Common myeloid progenitor, CD34-positive (primary cell): ENCODE data around the gene PDE3A.

Source experiments
- CTCF ChIA-PET: fragments of 350-600 bp; sonication (Branson Sonifier 250); formaldehyde crosslinking; loops from one replicate; lab custom pipeline; 2021; ENCODE audit warnings: antibody characterized with exemption; lab: Charles Lee
- POLR2A ChIA-PET: fragments of 350-600 bp; sonication (Branson Sonifier 250); formaldehyde crosslinking; loops from one replicate; lab custom pipeline; 2021; ENCODE audit warnings: antibody characterized with exemption; lab: Charles Lee
- DNase-seq, 3 donors: peaks; one replicate each; pipeline versions ENCODE4 v3.0.0 to v3.0.0-alpha.2; 2013
- H3K27ac ChIP-seq, 2 experiments: 1 replicate in 1 of 2; 2 replicates in 1 of 2; pipeline ENCODE4 v1.7.0; 2013; ENCODE audit warnings: inconsistent platforms in 2 of 2, low read length in 2 of 2, mild to moderate bottlenecking in 2 of 2, low read depth in 1 of 2, moderate library complexity in 1 of 2; ENCODE audit not compliant: severe bottlenecking in 2 of 2, insufficient read depth in 1 of 2, poor library complexity in 1 of 2
- H3K27me3 ChIP-seq, 5 experiments: replicated peaks in 2 of 5; 1 replicate in 3 of 5; 2 replicates in 2 of 5; pipeline versions ENCODE4 v1.6.1 to v1.7.0; 2013; ENCODE audit warnings: low read length in 4 of 5, mild to moderate bottlenecking in 2 of 5, moderate library complexity in 2 of 5, inconsistent platforms in 1 of 5; ENCODE audit not compliant: insufficient read depth in 5 of 5, control insufficient read depth in 4 of 5
- H3K36me3 ChIP-seq, 4 experiments: 1 replicate in 2 of 4; 2 replicates in 2 of 4; pipeline versions ENCODE4 v1.6.1 to v1.7.0; 2013; ENCODE audit warnings: low read length in 3 of 4, control low read depth in 1 of 4, mild to moderate bottlenecking in 1 of 4; ENCODE audit not compliant: control insufficient read depth in 4 of 4, insufficient read depth in 4 of 4
- H3K4me1 ChIP-seq, 4 experiments: 1 replicate in 3 of 4; 2 replicates in 1 of 4; pipeline versions ENCODE4 v1.6.1 to v1.7.1; 2013; ENCODE audit warnings: low read length in 3 of 4, mild to moderate bottlenecking in 3 of 4, control low read depth in 1 of 4, inconsistent platforms in 1 of 4, moderate library complexity in 1 of 4; ENCODE audit not compliant: control insufficient read depth in 4 of 4, insufficient read depth in 4 of 4; ENCODE audit errors: control extremely low read depth in 1 of 4
- H3K4me3 ChIP-seq, 7 experiments: 1 replicate in 4 of 7; 2 replicates in 3 of 7; pipeline versions ENCODE4 v1.5.1 to v1.7.0; 2013; ENCODE audit warnings: mild to moderate bottlenecking in 7 of 7, low read length in 6 of 7, moderate library complexity in 6 of 7, inconsistent platforms in 2 of 7, low read depth in 2 of 7, control low read depth in 1 of 7; ENCODE audit not compliant: insufficient read depth in 4 of 7, control insufficient read depth in 1 of 7; ENCODE audit errors: extremely low read depth in 1 of 7
- H3K9me3 ChIP-seq, 5 experiments: 1 replicate in 4 of 5; 2 replicates in 1 of 5; pipeline versions ENCODE4 v1.6.1 to v1.7.1; 2013; ENCODE audit warnings: low read length in 4 of 5, mild to moderate bottlenecking in 2 of 5, inconsistent platforms in 1 of 5, low read depth in 1 of 5, moderate library complexity in 1 of 5; ENCODE audit not compliant: control insufficient read depth in 4 of 5, insufficient read depth in 2 of 5; ENCODE audit errors: control extremely low read depth in 1 of 5
- WGBS: methylation state at CpG from one replicate; pipeline ENCODE4 v1.1.5; 2013; ENCODE audit not compliant: insufficient coverage; 5-methylcytosine and 5-hydroxymethylcytosine counted together

PDE3A gene

GRCh38 chr12:20505056-20505455 is 136.7 kb downstream of the PDE3A start:
- H3K4me3 ChIP-seq = no peak overlapping the region
- H3K27ac ChIP-seq = no peak overlapping the region
- ChIA-PET POLR2A (no interaction called here), CTCF (interaction anchor here (0.6 to 1.4 kb wide), 2 partner anchors 10 to 709 kb away, joined by 3 read pairs; no protein-coding TSS in a partner anchor)
- no peaks in the 10 kb centered on the region for H3K27me3 ChIP-seq
- peaks cover 0 to 12% (median 5%) of the 10 kb centered on the region in 4 experiments for H3K4me1 ChIP-seq
- H3K36me3 ChIP-seq = no peaks in the 10 kb centered on the region
- no peak for DNase-seq
- no peaks in the 10 kb centered on the region for H3K9me3 ChIP-seq

GRCh38 chr12:20507056-20507455 is 138.7 kb downstream of the PDE3A start:
- H3K36me3 ChIP-seq = no peaks in the 10 kb centered on the region
- peaks cover 0 to 12% (median 5%) of the 10 kb centered on the region in 4 experiments for H3K4me1 ChIP-seq
- no peak overlapping the region for H3K27ac ChIP-seq
- H3K9me3 ChIP-seq = no peaks in the 10 kb centered on the region
- CTCF ChIA-PET = interaction anchor here (1.2 kb wide), 1 partner anchor 11 kb away, joined by 5 read pairs; no protein-coding TSS in a partner anchor
- no CpG with 5 or more reads among the region's 3 CpGs for WGBS
- H3K27me3 ChIP-seq = no peaks in the 10 kb centered on the region
- peak; percentile 6 to 66 (median 62) for DNase-seq
- peak overlapping the region in 1 of 7 experiments; percentile 13 for H3K4me3 ChIP-seq
- POLR2A ChIA-PET = interaction anchor here (0.6 kb wide), 1 partner anchor 19 kb away, joined by 4 read pairs; no protein-coding TSS in a partner anchor

GRCh38 chr12:20507711-20508110 is 139.4 kb downstream of the PDE3A start:
- peak in 1 of 3 donors; percentile 5 for DNase-seq
- H3K4me1 ChIP-seq = peaks cover 0 to 12% (median 5%) of the 10 kb centered on the region in 4 experiments
- H3K27ac ChIP-seq = no peak overlapping the region
- no peaks in the 10 kb centered on the region for H3K27me3 ChIP-seq
- ChIA-PET CTCF (no interaction called here), POLR2A (interaction anchor here (0.6 kb wide), 1 partner anchor 112 kb away, joined by 4 read pairs; no protein-coding TSS in a partner anchor)
- WGBS = 30% methylated on average over 4 of the region's 4 CpGs
- H3K4me3 ChIP-seq = peak overlapping the region in 1 of 7 experiments; percentile 24
- H3K36me3 ChIP-seq = no peaks in the 10 kb centered on the region
- no peaks in the 10 kb centered on the region for H3K9me3 ChIP-seq

DNA sequence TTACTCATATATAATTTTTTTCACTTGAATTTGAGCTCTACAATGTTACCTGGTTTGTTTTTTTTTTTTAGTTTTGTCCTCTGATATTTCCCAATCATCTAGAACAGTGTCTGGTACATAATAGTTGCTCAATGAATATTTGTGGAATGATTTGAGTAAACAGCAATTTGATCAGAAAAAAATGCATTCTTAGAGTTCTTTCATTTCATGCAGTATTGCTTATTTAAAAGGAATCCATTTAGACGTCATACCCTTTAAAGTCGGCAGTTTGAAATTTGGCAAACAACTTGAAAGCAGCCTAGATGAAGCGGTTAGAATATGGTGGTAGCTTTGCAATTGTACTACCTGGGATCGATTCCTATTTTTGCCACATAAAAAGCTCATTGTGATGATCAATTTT is 140.0 kb downstream of the PDE3A start:
- Histone ChIP-seq H3K27me3 (no peaks in the 10 kb centered on the region), H3K4me3 (no peak overlapping the region), H3K9me3 (no peaks in the 10 kb centered on the region), H3K27ac (no peak overlapping the region), H3K4me1 (peaks cover 0 to 12% (median 5%) of the 10 kb centered on the region in 4 experiments), H3K36me3 (no peaks in the 10 kb centered on the region)
- WGBS = 100% methylated on average over 1 of the region's 4 CpGs
- DNase-seq = no peak
- ChIA-PET CTCF (no interaction called here), POLR2A (interaction anchor here (0.6 kb wide), 1 partner anchor 113 kb away, joined by 4 read pairs; no protein-coding TSS in a partner anchor)

DNA sequence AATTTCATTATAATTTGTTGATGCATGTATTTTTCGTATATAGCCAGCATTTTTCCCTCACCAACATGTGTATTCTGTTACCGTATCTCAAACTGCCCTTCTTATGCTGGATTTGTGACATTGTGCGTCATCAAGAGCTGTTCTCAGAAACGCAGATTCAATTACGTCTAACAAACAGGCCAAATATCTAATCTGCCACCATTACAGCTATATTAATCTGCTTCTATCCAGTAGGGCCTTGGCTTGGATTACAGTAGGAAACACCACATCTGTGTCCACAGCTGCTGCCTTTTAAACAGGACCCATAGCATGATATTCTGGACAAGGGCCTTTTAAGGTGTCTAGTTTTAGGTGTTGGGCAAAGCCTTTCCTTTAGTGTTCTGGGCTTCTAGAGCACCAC is 140.6 kb downstream of the PDE3A start:
- no peak for DNase-seq
- Histone ChIP-seq H3K27me3 (no peaks in the 10 kb centered on the region), H3K4me1 (peaks cover 0 to 12% (median 5%) of the 10 kb centered on the region in 4 experiments), H3K27ac (no peak overlapping the region), H3K4me3 (no peak overlapping the region), H3K36me3 (no peaks in the 10 kb centered on the region), H3K9me3 (no peaks in the 10 kb centered on the region)
- WGBS = 100% methylated on average over 4 of the region's 5 CpGs
- CTCF ChIA-PET = interaction anchor here (0.5 kb wide), 1 partner anchor 931 kb away, joined by 3 read pairs; no protein-coding TSS in a partner anchor
- POLR2A ChIA-PET = no interaction called here

DNA sequence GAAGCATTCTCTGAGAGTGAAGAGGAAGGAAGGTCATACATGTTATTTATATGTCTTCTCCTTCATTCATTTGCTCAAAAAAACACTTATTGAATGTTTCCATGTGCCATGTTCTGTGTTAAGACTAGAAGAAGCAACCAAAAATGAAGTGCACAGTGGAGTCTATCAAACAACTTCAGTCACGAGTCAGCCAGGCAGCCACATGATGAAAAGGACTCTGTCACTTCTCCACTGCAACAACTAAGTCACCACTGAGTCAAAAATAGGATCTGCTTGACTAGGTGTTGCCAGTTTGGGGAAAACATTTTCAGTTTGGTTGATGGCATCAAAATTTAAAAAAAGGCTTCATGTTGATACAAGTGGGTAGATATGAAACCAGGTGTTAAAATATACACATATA is 142.5 kb downstream of the PDE3A start:
- no peaks in the 10 kb centered on the region for H3K9me3 ChIP-seq
- no peaks in the 10 kb centered on the region for H3K27me3 ChIP-seq
- DNase-seq = no peak
- peaks cover 0 to 12% (median 5%) of the 10 kb centered on the region in 4 experiments for H3K4me1 ChIP-seq
- no peaks in the 10 kb centered on the region for H3K36me3 ChIP-seq
- H3K27ac ChIP-seq = no peak overlapping the region
- ChIA-PET CTCF (no interaction called here), POLR2A (no interaction called here)
- H3K4me3 ChIP-seq = no peak overlapping the region
- WGBS = 100% methylated on average over 1 of the region's 1 CpG

DNA sequence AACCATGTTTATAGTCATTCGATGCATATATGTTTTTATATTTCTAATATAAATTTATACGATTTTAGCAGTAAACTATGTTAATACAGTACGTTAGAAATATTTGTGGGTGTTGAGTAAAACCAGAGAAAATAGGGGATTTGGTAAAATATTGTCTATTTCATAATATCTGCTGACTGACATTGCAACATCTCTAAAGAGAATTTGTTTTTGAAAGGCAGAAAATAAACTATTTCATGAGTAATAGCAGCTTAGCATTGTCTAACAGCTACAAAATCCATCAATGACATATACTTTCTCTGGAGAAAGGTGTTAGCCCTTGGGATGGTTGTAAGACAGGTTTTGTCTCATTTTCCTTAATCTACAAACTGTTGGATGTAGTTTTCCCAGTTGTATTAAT is 144.9 kb downstream of the PDE3A start:
- Histone ChIP-seq H3K27me3 (no peaks in the 10 kb centered on the region), H3K36me3 (no peaks in the 10 kb centered on the region), H3K27ac (no peak overlapping the region), H3K4me3 (no peak overlapping the region), H3K4me1 (no peaks in the 10 kb centered on the region), H3K9me3 (no peaks in the 10 kb centered on the region)
- no CpG with 5 or more reads among the region's 3 CpGs for WGBS
- ChIA-PET CTCF (no interaction called here), POLR2A (no interaction called here)
- DNase-seq = no peak
